Esophagus muscularis mucosa (tissue), 4 donors: ENCODE data around the gene KCNB1. TPM values are rescaled to one million over a fixed set of nuclear protein-coding genes. Genes with fewer than 3 reads are reported as not detected.

Experiments used
- DNase-seq: peaks from one replicate; pipeline ENCODE4 v3.0.0-alpha.2; 2017; ENCODE audit errors: extremely low spot score
- H3K27ac ChIP-seq, 4 donors: fragments of 200-600 bp; sonication (generic); replicated peaks in 1 of 4; 1 replicate in 3 of 4; 2 replicates in 1 of 4; pipeline ENCODE4 v1.5.1; 2016 to 2019; ENCODE audit warnings: mild to moderate bottlenecking in 1 of 4
- H3K27me3 ChIP-seq, 4 donors: fragments of 200-600 bp; sonication (generic); one replicate each; pipeline versions ENCODE4 v1.5.1 to v1.6.0; 2016 to 2019
- H3K36me3 ChIP-seq, 4 donors: fragments of 200-600 bp; sonication (generic); one replicate each; pipeline ENCODE4 v1.5.1; 2016 to 2019
- H3K4me1 ChIP-seq, 4 donors: fragments of 200-600 bp; sonication (generic); one replicate each; pipeline ENCODE4 v1.5.1; 2016 to 2019
- H3K4me3 ChIP-seq, 4 donors: fragments of 200-600 bp; sonication (generic); 1 replicate in 2 of 4; 2 replicates in 2 of 4; pipeline ENCODE4 v1.5.1; 2016 to 2019; ENCODE audit warnings: mild to moderate bottlenecking in 4 of 4, moderate library complexity in 1 of 4
- H3K9me3 ChIP-seq, 4 donors: fragments of 200-600 bp; sonication (generic); 1 replicate in 3 of 4; 2 replicates in 1 of 4; pipeline ENCODE4 v1.5.1; 2016 to 2019
- EP300 ChIP-seq: sonication (generic); formaldehyde crosslinking; IDR thresholded peaks from one replicate; pipeline ENCODE4 v1.6.1; 2017; ENCODE audit warnings: antibody characterized with exemption
- POLR2A ChIP-seq: fragments of 450-650 bp; IDR thresholded peaks from one replicate; pipeline ENCODE4 v1.6.1; 2017; ENCODE audit warnings: antibody characterized with exemption, moderate library complexity, mild to moderate bottlenecking, low read depth
- POLR2AphosphoS5 ChIP-seq, 2 donors: sonication (generic); formaldehyde crosslinking; IDR thresholded peaks; one replicate each; pipeline ENCODE4 v1.6.1; 2017; ENCODE audit warnings: antibody characterized with exemption in 2 of 2
- WGBS: methylation state at CpG from one replicate; pipeline ENCODE4 v1.1.5; 2018; 5-methylcytosine and 5-hydroxymethylcytosine counted together
- intact Hi-C: fragments of 100-400 bp; cut with DNase I; formaldehyde crosslinking; loops from one replicate; pipeline ENCODE4 v1.15.1; 2023
- total RNA-seq, 4 donors: library from RNA; depleted of rRNA; stranded (reverse); fragments of >200 nt; gene quantifications; one replicate each; pipeline versions ENCODE4 v1.1.0 to v1.2.1, GENCODE V29; 2016
- TF ChIP-seq, protein P1 (sequence below), 3 experiments: fragments of 200-600 bp in 2 of 3; fragments of 450-650 bp in 1 of 3; sonication (generic) in 2 of 3; IDR thresholded peaks; one replicate each; pipeline ENCODE4 v1.5.1; 2017 to 2019; ENCODE audit warnings: antibody characterized with exemption in 3 of 3, mild to moderate bottlenecking in 2 of 3, moderate library complexity in 1 of 3

KCNB1 gene
- total RNA-seq: 10 to 100 TPM; 32.3 to 55.5 (median 51.9) TPM

DNA sequence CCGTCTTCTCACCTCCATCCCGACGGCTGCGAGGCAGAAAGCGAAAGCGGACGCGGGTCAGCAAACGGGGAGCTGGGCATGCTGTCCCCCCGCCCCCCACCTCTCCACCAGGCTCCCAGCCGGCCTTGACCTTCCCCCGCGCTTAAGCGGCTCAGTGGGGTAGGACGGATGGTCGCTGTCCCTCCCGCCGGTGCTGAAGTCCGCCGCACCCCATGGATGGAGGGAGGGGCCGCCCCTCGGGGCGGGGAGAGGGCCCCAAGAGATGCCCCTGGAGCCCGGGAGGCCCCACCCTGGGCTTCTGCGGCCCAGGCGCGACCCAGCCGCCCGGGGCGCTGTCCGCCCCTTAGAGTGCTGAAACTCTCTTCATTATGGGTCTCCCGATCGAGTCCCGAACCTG, at the start of gene KCNB1:
Gene KCNB1, minus strand, starts transcription at position 48 of the 397 bp plus-strand sequence. CDS start 188 bp downstream, outside the sequence.
- H3K9me3 ChIP-seq: no peaks in the 10 kb centered on the region
- WGBS: 10% methylated on average over 29 of the region's 34 CpGs
- peaks cover 12 to 72% (median 69%) of the 10 kb centered on the region in 4 donors for H3K4me1 ChIP-seq
- no peak for TF ChIP-seq POLR2A
- no peak for TF ChIP-seq EP300
- TF ChIP-seq, protein P1, sequence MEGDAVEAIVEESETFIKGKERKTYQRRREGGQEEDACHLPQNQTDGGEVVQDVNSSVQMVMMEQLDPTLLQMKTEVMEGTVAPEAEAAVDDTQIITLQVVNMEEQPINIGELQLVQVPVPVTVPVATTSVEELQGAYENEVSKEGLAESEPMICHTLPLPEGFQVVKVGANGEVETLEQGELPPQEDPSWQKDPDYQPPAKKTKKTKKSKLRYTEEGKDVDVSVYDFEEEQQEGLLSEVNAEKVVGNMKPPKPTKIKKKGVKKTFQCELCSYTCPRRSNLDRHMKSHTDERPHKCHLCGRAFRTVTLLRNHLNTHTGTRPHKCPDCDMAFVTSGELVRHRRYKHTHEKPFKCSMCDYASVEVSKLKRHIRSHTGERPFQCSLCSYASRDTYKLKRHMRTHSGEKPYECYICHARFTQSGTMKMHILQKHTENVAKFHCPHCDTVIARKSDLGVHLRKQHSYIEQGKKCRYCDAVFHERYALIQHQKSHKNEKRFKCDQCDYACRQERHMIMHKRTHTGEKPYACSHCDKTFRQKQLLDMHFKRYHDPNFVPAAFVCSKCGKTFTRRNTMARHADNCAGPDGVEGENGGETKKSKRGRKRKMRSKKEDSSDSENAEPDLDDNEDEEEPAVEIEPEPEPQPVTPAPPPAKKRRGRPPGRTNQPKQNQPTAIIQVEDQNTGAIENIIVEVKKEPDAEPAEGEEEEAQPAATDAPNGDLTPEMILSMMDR (IDR thresholded peaks at IDR 0.05): peak in 2 of 3 experiments; percentile 11 to 39
- peak; percentile 60 to 61 for TF ChIP-seq POLR2AphosphoS5 (IDR thresholded peaks at IDR 0.05)
- H3K4me3 ChIP-seq: peak within 1 kb of the TSS; percentile 71 to 77 (median 73)
- peaks cover 0 to 9% (median 0%) of the 10 kb centered on the region in 4 donors for H3K36me3 ChIP-seq
- H3K27me3 ChIP-seq: peaks cover 0 to 18% (median 0%) of the 10 kb centered on the region in 4 donors
- no peak for DNase-seq
- intact Hi-C loops: loop anchor here (5.0 kb wide), 1 partner anchor 35 kb away; no protein-coding TSS in a partner anchor
- H3K27ac ChIP-seq: peak within 1 kb of the TSS; percentile 85 to 92 (median 88)

DNA sequence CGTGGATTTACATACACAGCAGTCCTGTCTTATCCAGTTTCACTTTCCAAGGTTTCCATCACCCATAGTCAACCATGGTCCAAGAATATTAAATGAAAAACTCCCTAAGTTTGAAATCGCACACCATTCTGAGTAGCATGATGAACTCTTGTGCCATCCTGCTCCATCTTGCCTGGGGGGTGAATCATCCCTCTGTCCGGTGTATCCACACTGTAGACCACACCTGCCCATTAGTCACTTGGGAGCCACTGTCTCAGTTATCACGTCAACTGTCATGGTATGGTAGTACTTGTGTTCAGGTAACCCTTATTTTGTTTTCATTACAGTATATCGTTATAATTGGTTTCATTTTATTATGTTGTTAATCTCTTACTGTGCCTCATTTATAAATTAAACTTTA, 47.0 kb upstream of the KCNB1 start:
- TF ChIP-seq POLR2A (no peak), POLR2AphosphoS5 (IDR thresholded peaks at IDR 0.05) (no peak), EP300 (no peak)
- TF ChIP-seq, protein P1 (IDR thresholded peaks at IDR 0.05): no peak
- H3K4me3 ChIP-seq: no peak overlapping the region
- DNase-seq: no peak
- intact Hi-C loops: no loop called here
- H3K27me3 ChIP-seq: no peaks in the 10 kb centered on the region
- H3K9me3 ChIP-seq: no peaks in the 10 kb centered on the region
- peaks cover 0 to 43% (median 5%) of the 10 kb centered on the region in 4 donors for H3K36me3 ChIP-seq
- 86% methylated on average over 5 of the region's 5 CpGs for WGBS
- H3K4me1 ChIP-seq: peaks cover 0 to 4% (median 0%) of the 10 kb centered on the region in 4 donors
- H3K27ac ChIP-seq: no peak overlapping the region

DNA sequence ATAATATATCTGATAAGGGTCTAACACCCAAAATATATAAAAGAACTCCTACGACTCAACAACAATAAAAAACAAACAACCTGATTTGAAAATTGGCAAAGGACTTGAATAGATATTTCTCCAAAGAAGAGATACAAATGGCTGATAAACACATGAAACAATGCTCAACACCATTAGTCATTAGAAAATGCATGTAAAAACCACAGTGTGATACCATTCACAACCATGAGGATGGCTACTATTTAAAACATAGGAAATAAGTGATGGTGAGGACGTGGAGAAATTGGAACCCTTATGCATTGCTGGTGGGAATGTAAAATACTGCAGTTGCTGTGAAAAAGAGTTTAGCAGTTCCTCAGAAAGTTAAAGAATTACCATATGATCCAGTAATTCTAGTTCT, 44.1 kb upstream of the KCNB1 start:
- DNase-seq: no peak
- intact Hi-C loops: no loop called here
- TF ChIP-seq, protein P1 (IDR thresholded peaks at IDR 0.05): no peak
- TF ChIP-seq POLR2A (no peak), POLR2AphosphoS5 (IDR thresholded peaks at IDR 0.05) (no peak), EP300 (no peak)
- Histone ChIP-seq H3K27ac (no peak overlapping the region), H3K36me3 (peaks cover 0 to 53% (median 12%) of the 10 kb centered on the region in 4 donors), H3K4me3 (no peak overlapping the region), H3K4me1 (peaks cover 0 to 4% (median 0%) of the 10 kb centered on the region in 4 donors), H3K27me3 (no peaks in the 10 kb centered on the region), H3K9me3 (no peaks in the 10 kb centered on the region)
- 93% methylated on average over 2 of the region's 2 CpGs for WGBS

DNA sequence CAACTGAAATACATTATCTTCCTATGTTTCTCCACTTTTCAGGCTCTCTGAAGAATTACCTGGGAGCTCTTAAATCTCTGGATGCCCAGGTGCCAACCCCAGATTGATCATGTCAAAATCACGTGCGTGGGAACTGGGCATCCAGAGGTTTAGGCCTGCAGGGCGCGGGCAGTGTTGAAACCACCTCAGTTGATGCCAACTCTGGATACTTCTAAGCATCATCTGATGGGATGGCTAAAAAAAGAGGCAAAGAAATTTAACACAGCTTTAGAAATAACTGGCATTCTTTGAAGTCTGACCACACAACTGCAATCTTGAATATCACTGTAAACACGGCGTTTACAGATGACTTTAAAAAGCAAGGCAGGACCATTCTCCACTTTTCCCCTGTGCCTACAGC, 43.6 kb upstream of the KCNB1 start:
- no peak overlapping the region for H3K4me3 ChIP-seq
- H3K27ac ChIP-seq: no peak overlapping the region
- H3K9me3 ChIP-seq: no peaks in the 10 kb centered on the region
- TF ChIP-seq, protein P1 (IDR thresholded peaks at IDR 0.05): no peak
- TF ChIP-seq POLR2A (no peak), POLR2AphosphoS5 (IDR thresholded peaks at IDR 0.05) (no peak), EP300 (no peak)
- H3K4me1 ChIP-seq: peaks cover 0 to 4% (median 0%) of the 10 kb centered on the region in 4 donors
- 93% methylated on average over 6 of the region's 6 CpGs for WGBS
- DNase-seq: no peak
- intact Hi-C loops: no loop called here
- H3K36me3 ChIP-seq: peaks cover 0 to 53% (median 12%) of the 10 kb centered on the region in 4 donors
- no peaks in the 10 kb centered on the region for H3K27me3 ChIP-seq
